NCI-H2227 treated with DMSO at 0.1 percent for 48 hours (cell line): ENCODE data around the gene PCDH9.

Source experiments
- DNase-seq: peaks from one replicate; lab custom pipeline; 2025; lab: John Stamatoyannopoulos, UW

PCDH9 gene, protein sequence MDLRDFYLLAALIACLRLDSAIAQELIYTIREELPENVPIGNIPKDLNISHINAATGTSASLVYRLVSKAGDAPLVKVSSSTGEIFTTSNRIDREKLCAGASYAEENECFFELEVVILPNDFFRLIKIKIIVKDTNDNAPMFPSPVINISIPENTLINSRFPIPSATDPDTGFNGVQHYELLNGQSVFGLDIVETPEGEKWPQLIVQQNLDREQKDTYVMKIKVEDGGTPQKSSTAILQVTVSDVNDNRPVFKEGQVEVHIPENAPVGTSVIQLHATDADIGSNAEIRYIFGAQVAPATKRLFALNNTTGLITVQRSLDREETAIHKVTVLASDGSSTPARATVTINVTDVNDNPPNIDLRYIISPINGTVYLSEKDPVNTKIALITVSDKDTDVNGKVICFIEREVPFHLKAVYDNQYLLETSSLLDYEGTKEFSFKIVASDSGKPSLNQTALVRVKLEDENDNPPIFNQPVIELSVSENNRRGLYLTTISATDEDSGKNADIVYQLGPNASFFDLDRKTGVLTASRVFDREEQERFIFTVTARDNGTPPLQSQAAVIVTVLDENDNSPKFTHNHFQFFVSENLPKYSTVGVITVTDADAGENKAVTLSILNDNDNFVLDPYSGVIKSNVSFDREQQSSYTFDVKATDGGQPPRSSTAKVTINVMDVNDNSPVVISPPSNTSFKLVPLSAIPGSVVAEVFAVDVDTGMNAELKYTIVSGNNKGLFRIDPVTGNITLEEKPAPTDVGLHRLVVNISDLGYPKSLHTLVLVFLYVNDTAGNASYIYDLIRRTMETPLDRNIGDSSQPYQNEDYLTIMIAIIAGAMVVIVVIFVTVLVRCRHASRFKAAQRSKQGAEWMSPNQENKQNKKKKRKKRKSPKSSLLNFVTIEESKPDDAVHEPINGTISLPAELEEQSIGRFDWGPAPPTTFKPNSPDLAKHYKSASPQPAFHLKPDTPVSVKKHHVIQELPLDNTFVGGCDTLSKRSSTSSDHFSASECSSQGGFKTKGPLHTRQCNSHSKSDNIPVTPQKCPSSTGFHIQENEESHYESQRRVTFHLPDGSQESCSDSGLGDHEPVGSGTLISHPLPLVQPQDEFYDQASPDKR (N-terminal part only)

GRCh38 chr13:67229481-67230403 is at the start of gene PCDH9:
Gene PCDH9, minus strand, starts transcription at chr13:67230336. Its CDS starts 1,896 bp downstream, at chr13:67228440.
- DNase-seq, result no peak

- no peak for DNase-seq
These were observed 48.1 kb upstream of the PCDH9 start for GRCh38 chr13:67278235-67278634.

DNA sequence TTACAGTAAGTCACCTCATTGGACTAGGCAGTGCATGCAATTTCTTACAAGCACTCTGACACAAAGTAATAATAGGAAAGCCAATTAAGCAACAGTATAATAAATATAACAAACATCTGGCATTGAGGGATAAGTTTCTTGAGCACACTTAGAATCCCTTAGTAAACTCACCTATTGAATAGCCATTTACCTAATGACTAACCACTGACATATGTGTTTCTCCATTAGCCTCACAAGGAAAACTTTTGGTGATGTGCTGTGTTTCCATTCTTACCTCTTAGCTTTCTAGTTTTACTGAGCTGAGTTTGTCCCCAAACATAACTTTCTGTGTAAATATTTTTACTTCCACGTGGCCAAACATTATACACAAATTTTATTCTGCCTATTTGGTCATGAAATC is 47.4 kb upstream of the PCDH9 start:
- DNase-seq, result no peak

DNA sequence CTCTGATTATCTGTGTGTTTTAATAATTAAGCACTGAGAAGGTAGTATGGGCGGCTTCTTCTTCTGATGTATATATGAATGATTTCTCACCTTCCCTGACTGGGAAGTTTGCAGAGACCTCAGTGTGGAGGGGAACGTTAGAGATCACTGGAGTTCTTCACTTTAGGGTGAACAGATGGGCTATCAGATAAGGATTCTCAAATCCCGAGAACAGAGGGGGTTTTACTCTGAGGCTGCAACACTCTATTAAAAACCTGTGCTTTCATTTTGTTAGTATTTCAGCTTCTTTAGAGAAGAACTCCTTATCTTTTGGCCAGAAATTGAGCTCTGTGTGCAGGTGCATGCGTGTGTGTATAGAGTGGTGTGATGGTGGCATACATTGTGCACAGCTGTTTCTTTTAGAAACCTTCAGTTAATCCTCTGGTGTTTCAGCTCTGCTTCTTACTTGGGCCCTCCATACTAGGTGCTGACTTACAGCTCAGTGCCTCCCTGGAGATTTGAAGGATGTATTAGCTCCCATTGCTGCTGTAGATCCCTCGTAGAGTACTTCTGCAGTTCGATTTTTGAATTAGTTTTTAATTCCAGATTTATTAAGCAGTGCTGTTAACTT is 45.3 kb upstream of the PCDH9 start:
- no peak for DNase-seq

GRCh38 chr13:67273001-67273400 is 42.9 kb upstream of the PCDH9 start:
- no peak for DNase-seq

DNA sequence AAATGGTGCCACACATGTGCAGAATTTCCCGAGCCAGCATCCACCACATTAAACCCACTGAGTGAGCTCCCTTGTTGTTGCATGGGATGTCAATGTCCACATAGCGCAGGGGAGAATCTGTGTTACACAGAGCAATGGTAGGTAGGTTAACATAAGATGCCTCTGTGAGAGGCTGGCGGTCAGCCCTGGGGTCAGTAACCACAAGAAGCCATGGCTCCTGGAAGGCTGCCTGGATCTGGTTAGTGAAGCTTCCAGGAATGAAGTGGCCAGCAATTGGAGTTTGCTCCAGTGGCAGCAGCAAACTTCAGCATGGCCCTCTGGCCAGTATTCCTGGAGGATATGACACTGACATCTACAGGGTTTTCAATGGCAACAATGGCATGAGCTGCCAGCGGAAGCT is 37.0 kb upstream of the PCDH9 start:
- DNase-seq, result no peak

GRCh38 chr13:67259208-67259607 is 29.1 kb upstream of the PCDH9 start:
- no peak for DNase-seq

DNA sequence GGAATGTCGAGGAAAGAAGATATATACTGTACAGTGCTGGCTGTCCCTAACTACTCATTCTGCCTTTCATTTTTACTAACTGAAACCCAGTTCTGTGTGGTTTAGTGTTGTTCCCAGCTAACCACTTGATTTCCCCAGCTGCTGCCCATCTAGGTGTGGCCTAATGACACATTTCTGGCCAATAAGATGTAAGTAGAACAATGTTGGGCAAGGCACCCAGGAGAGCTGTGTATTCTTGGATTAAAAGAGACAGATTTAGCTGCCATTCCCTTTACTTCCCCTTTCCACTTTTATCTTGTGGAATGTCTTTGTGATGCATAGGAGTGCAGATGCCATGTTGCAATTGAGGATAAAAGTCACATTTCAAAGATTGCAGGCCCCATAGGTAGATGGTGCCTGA is 28.3 kb upstream of the PCDH9 start:
- DNase-seq, result no peak

- DNase-seq, result no peak
These were observed 8.7 kb upstream of the PCDH9 start for GRCh38 chr13:67238861-67239260.

DNA sequence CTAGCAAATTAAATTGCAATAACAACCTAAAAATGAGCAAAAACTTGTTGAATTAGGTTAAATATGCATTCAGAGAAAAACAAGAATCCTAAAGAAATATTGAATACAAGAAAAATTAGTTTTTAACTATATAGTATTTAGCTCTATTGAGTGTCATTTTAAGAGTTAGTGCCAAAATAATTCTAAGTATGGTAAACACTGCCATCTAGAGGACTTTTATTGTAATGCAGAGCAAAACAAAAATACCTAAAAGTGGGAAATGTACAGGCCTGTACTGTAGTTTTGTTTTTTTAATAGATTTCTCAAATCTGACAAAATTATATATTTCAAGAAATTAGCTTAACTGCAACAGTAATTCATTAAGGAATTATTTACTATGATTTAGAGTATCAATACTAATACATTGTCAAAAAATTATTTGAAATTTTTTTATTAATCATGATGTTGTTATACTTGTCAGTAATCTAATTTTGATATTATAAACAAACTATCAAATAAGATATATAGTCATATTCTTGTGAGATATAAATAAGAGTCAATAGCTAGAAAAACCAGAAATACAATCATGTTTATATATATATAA is 8.2 kb upstream of the PCDH9 start:
- peak; percentile 21 for DNase-seq

- DNase-seq, result no peak
These were observed 5.1 kb upstream of the PCDH9 start for GRCh38 chr13:67235265-67235664.

GRCh38 chr13:67232384-67232783 is 2.2 kb upstream of the PCDH9 start:
- no peak for DNase-seq

DNA sequence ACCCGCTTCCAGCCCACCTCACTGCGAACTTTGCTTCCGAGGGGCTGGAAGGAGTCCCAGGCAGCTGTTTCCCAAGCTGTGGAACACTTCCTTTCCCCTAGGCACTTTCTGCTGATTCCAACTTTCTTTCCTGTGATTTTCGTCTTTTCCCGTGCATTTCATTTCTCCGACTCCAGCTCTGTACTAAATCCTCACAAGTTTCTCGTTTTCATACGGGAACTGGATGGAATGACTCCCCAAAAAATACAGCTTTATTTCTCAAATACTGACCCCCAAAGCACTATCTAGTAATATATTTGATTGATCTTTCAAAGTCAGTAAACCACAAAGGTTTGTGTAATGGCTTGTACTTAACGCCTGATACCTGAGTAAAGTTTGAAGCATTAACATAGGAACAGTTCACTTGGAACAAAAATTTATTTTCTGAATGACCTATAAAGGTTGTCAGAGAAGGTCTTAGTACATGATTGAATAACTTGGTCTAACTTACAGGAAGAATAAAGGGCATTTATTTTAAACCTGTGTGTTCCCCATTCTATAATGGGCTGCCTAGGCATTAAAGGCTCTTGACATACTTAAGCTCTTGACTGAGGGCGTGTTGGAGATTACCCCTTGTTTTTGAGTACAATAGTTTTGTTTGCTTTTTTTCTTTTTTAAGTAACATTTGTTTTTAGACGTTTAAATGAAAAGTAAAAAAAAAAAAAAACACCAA is 1.3 kb upstream of the PCDH9 start:
- no peak for DNase-seq

GRCh38 chr13:67230404-67231288 is 510 bp upstream of the PCDH9 start:
- DNase-seq, result peak; percentile 87

DNA sequence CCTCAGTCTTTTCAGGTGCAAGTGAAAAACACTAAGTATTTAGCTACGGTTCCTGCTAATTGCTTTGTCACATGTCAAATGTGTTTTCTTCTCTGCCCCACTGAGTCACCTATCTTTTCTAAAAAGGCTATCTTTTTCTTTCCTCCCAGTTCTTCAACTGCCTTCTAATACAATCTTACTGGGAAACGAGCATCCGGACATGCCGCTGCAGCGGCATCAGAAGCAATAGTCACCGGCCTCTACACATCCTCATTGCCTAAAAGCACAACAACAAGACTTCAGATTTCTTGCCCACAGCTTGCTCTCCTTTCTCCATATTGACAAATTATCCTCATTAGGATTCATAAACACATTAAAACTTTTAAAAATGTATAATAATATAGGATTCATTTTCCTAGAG is 1.2 kb downstream of the PCDH9 start:
- no peak for DNase-seq

GRCh38 chr13:67228031-67228430 is 2.1 kb downstream of the PCDH9 start:
- no peak for DNase-seq

DNA sequence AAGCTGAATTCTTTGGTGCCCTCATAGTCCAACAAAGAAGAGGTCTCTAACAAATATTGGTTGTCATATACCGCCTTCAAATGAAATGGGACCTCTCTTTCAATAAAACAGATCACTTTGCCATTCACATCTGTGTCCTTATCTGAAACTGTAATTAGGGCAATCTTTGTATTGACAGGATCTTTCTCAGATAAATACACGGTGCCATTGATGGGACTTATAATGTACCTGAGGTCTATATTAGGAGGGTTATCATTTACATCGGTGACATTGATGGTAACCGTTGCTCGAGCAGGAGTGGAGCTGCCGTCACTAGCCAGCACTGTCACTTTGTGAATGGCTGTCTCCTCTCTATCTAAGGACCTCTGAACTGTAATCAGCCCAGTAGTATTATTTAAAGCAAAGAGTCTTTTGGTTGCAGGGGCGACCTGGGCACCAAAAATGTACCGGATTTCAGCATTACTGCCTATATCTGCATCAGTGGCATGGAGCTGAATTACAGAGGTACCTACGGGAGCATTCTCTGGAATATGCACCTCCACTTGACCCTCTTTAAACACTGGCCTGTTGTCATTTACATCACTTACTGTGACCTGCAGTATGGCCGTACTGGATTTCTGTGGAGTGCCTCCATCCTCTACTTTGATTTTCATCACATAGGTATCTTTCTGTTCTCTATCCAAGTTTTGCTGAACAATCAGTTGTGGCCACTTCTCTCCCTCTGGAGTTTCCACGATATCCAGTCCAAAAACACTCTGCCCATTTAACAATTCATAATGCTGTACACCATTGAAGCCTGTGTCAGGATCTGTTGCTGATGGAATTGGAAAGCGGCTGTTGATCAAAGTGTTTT is 2.8 kb downstream of the PCDH9 start:
- DNase-seq, result peak; percentile 62

DNA sequence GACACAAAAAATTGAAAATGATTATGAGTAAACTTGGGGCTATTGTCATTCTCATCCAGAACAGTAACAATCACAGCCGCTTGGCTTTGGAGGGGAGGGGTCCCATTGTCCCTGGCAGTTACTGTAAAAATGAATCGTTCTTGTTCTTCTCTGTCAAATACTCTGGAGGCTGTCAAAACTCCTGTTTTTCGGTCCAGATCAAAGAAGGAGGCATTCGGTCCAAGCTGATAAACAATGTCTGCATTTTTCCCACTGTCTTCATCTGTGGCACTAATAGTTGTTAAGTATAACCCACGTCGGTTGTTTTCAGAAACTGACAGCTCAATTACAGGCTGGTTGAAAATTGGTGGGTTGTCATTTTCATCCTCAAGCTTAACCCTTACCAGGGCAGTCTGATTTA is 3.4 kb downstream of the PCDH9 start:
- DNase-seq, result peak; percentile 84
